GF-D8 (cell line): ENCODE data around the gene WDR70.
"Not testable (repeated sequence)": the region's sequence is repeated elsewhere in the genome, so short reads cannot be mapped to it uniquely, and the experiment has no call there.

Experiments
- DNase-seq: peaks from one replicate; lab custom pipeline; 2025; lab: John Stamatoyannopoulos, UW

The WDR70 gene

DNA sequence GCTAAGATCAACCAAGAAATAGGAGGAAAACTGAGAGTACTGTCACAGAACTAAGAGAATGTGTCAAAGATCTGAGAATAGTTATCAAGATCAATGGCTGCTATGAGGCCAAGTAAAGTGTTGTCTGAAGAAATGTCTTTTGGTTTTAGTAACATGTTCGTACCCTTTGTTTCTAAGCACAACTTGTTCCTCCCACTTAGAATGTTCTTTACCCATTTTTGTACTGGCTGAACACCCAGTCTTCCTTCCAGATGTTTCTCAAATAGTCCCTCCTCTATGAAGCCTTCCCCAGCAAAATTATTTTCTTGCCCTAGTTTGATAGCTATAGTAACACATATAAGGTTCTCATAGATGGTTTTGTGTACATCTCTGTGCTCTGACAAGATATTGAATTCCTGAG, 191.5 kb downstream of the WDR70 start:
- DNase-seq = no peak

DNA sequence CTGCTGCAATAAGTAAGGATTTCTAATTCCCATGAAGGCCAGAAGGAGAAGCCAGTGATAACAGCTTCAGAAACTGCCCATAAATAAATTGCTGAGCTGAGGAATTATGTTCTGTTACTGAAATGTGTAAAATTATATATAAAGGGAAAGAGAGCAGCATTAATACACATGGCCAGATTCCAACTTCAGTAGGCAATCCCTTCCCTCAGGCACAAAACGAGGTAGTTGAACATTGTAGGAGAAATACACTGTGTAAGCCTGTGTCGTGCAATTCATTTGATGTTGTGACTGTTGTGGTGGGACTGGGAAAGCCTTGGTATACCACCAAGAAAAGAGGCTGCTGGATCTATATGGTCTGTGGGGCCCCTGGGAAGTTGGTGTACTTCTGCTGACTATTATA, 192.9 kb downstream of the WDR70 start:
- DNase-seq = no peak

DNA sequence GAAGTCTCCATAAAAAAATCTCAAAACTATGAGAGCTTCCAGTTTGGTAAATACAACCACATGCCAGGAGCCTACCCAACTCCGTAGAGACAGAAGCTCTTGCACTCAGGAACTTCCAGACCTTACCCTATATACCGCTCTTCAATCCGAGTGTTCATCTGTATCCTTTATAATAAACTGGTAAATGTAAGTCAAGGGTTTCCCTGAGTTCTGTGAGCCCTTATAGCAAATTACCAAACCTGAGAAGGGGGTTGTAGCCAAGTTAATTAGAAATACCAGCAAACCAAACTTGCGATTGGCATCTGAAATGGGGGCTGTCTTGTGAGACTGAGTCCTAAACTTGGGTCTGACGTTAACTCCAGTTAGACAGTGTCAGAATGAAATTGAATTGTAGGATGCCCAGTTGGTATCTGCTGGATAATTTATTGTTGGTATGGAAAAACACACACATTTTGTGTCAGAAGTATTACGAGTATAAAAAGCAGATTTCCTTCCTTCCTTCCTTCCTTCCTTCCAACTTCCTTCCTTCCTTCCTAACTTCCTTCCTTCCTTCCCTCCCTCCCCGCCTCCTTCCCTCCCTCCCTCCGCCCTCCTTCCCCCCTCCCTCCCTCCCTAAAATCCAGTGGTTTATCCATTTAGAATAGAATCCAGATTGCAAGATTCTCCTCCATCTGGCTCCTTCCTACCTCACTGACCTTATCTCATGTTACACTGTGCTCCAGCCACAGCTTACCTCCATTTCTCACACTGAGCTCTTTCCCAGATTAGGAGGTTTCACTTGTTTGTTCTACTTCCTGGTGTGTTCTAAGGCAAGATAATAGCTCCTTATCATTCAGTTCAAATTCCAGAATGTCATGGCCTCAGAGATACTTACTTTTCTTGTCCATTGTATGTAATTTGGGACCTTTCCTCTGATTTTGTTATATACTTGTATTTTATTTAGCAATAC, 196.7 kb downstream of the WDR70 start:
- no peak for DNase-seq

DNA sequence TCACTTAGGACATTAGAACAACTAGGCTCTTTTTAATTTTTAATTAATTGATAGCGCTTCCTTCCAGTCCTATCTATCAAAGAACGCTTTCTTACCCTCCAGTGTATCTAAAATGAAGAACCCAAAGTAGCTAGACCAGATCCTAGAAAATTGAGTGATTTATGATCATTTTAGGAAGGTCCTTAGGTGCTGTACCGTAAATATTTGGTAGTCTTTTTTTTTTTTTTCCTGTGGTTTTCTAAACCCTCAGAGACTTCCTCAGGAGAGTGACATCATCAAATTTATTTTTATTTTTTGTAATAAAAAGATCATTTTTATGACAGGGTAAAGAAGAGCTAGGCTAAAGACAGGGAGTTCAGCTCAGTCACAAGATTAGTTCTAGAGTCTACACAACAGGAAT, 197.4 kb downstream of the WDR70 start:
- no peak for DNase-seq

DNA sequence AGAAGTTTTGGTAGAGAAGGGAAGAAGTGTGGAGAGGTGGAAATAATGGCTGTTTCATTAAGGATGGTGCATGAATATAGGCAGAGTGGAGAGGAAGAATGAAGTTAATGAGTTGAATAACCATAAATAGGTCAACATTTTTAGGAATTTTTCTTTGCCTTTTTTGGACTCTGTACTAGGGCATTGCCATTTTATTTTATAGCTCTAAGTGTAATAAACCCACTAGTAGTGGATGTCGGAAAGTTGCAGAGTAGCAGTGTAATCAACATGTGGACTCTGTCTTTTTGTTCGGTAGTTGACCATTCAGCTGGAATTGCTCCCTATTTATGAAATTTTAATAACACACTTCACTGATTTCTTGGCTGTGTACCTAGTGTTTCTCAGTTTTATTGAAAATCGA, 199.1 kb downstream of the WDR70 start:
- no peak for DNase-seq

DNA sequence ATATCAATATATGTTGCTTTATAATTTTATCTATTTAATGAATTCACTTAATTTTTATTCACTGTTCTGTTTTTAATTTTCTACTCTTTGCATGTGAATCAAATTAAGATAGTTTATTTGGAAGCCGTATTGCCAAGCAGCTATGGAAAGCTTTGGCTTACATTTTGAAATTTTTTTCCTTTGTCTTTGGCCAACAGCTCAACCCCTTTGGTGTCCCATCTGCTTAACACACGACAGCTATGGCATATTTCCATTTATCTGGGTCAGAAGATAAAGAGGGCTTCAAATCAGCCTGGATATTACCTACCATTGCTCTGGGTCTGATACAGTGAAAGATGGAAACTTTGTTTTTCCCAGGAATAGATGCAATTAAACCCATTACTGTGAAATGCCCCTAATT, 201.0 kb downstream of the WDR70 start:
- no peak for DNase-seq

DNA sequence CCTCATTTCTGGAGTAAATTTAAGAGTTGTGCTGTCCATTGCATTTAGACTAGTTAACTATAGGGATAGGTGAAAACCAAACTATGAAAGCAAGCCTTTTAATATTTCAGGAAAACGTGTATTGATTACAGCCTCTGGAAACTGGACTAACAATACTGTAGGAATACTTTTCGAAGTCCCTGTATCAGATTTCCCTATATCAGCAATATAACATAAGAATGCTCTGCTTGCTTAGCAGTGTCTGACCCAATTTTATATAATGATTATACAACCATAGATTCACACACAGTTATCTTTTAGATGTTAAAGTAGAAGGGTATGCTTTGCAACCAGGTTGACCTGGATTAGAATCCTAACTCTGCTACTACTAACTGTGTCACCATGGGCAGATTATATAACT, 203.1 kb downstream of the WDR70 start:
- no peak for DNase-seq

DNA sequence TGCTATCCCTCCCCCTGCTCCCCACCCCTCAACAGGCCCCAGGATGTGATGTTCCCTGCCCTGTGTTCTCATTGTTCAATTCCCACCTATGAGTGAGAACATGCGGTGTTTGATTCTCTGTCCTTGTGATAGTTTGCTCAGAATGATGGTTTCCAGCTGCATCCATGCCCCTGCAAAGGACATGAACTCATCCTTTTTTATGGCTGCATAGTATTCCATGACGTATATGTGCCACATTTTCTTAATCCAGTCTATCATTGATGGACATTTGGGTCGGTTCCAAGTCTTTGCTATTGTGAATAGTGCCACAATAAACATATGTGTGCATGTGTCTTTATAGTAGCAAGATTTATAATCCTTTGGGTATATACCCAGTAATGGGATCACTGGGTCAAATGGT, 214.2 kb downstream of the WDR70 start:
- not testable (repeated sequence) for DNase-seq

DNA sequence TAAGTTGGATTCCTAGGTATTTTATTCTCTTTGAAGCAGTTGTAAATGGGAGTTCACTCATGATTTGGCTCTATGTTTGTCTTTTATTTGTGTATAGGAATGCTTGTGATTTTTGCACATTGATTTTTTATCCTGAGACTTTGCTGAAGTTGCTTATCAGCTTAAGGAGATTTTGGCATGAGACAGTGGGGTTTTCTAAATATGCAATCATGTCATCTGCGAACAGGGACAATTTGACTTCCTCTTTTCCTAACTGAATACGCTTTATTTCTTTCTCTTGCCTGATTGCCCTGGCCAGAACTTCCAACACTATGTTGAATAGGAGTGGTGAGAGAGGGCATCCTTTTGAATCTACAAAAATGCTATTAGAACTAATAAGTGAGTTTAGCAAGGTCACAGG, 215.7 kb downstream of the WDR70 start:
- not testable (repeated sequence) for DNase-seq

DNA sequence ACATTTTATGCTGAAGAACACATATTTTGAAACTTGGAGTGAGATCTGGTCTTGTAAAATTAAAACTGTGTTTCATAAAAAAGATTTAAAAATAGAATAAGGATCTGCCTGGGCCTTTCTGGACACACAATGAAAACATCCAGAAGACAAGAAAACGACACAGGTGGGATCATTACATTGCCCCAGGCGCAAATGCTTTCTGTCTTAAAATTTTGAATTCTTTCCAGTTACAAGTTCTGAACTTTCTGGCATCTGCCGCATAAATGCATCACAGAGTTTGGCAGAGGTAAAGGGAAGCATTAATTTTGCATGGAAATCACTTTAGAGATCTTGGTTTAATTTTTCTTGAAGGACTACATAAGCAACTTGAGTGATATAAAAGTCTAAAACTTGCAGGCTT, 219.6 kb downstream of the WDR70 start:
- no peak for DNase-seq

DNA sequence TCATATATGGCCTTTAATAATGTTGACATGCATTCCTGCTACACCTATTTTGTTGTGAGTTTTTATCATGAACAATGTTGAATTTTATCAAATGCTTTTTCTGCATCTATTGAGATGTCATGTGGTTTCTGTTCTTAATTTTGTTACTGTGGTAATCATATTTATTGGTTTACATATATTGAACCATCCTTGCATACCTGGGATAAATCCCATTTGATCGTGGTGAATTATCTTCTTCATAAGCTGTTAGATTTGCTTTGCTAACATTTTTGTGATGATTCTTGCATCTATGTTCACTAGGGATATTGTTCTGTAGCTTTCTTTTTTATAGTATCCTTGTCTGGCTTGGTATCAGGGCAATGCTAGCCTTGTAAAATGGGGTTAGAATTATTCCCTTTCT, 222.0 kb downstream of the WDR70 start:
- DNase-seq = no peak

DNA sequence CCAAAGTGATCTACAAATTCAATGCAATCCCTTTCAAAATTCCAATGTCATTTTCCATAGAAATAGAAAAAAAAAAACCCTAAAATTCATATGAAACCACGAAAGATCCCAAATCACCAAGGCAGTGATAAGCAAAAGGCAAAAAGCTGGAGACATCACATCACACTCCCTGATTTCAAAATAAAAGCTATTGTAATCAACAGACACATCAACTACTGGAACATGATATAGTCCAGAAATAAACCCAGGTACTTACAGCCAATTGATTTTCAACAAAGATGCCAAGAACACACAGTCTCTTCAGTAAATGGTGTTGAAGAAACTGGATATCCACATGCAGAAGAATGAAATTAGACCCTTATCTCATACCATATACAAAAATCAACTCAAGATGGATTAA, 224.0 kb downstream of the WDR70 start:
- no peak for DNase-seq

DNA sequence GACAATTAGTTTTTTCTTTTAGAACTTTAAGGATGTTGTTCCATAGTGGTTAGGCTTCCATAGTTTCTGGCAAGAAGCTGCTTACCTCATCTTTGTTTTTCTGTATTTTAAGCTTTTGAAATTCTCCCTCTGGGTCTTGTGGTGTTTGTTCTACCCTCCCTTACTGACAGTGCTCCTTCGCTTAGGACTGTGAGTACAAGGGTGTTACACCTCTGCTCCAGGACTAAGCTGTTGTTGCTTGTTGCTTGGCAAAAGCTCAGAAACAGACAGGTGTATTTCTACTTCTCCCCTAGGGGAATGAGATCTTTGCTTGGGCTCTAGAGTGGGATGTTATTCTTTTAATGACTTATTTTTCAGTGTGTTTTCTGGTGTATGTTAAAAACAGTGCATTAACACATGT, 225.2 kb downstream of the WDR70 start:
- no peak for DNase-seq

DNA sequence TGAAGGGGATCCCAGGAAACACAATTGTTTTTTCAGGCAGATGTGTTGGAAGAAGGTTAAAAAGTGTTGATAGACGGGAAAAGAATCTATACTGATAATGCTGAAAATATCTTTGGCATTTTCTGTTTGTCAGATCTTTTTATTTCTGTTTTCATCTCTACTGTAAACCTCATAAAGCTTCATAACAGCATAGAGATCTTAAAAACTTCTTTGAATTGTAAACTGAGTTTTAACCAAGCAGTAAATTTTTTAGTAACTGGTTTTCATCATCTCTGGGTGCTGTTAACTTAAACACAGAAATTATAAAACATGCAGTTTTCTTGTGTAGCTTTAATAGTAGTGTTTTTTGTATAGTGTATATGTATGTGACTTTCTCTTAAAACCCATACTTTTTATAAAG, 227.0 kb downstream of the WDR70 start:
- no peak for DNase-seq

DNA sequence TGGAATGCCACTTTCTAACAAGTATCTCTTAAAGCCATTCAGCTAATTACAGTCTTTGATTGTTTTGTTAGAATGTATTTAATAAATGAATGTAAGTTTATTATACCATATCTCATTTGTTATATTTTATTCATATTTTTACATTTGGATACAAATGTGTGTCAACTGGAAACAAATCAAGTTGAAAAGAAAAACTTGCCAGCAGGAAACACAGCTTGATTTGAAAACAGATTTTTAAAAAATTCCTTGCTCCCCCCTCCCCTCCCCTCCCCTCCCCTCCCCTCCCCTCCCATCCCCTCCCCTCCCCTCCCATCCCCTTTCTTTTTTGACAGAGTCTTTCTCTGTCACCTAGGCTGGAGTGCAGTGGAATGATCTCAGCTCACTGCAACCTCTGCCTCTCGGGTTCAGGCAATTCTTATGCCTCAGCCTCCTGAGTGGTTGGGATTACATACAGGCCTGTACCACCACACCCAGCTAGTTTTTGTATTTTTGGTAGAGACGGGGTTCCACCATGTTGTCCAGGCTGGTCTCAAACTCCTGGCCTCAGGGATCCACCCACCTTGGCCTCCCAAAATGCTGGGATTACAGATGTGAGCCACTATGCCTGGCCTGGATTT, 227.6 kb downstream of the WDR70 start:
- no peak for DNase-seq

DNA sequence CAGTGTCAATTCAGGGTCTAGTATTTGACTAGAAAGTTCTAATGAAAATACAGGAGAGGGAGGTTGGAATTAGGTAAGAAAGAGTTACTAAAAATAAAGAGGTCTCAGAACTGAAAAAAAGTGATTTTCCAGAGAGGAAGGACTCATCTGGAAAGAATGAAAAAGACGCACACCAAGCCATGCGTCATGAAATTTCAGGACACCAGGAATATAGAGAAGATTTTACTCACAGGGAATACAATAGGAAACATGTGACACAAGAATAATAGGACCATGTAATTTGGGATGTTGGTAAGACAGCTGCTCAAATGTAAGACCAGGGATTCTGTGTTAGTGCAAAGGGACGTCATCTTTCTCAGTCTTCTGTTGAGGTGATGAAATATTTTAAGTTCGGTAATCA, 236.1 kb downstream of the WDR70 start:
- DNase-seq = no peak

DNA sequence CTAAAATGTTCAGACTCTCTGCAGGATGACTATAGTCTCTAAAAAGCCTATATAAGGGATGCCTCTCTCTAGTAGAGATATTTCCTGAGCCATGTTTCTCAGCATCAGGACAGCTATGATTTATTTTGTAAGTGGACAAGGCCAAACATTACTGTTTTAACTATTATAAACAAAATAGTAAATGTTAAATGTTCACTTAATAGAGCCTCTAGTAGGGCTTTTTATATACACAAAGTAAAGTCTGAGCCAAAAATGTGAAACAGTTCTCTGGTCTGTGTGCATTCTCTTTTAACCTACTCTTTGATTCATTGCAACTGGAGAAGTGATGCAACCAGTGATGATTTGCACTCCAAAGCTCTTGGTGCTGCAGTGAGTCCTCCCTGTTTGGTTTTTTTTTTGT, 240.2 kb downstream of the WDR70 start:
- no peak for DNase-seq

DNA sequence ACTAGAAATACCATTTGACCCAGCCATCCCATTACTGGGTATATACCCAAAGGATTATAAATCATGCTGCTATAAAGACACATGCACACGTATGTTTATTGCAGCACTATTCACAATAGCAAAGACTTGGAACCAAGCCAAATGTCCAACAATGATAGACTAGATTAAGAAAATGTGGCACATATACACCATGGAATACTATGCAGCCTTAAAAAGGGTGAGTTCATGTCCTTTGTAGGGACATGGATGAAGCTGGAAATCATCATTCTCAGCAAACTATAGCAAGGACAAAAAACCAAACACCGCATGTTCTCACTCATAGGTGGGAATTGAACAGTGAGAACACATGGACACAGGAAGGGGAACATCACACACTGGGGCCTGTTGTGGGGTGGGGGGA, 243.2 kb downstream of the WDR70 start:
- DNase-seq = not testable (repeated sequence)

DNA sequence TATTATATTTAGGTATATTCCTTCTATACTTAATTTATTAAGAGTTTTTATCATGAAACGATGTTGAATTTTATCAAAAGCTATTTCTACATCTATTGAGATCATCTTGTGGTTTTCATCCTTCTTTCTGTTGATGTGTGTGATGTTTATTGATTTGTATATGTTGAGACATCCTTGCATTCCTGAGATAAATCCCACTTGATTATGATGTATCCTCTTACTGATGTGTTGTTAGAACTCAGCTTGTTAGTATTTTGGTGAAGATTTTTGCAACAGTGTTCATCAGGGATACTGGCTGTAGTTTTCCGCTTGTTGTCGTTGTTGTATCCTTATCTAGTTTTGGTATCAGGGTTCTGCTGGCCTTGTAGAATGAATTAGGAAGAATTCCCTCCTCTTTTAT, 247.1 kb downstream of the WDR70 start:
- no peak for DNase-seq

DNA sequence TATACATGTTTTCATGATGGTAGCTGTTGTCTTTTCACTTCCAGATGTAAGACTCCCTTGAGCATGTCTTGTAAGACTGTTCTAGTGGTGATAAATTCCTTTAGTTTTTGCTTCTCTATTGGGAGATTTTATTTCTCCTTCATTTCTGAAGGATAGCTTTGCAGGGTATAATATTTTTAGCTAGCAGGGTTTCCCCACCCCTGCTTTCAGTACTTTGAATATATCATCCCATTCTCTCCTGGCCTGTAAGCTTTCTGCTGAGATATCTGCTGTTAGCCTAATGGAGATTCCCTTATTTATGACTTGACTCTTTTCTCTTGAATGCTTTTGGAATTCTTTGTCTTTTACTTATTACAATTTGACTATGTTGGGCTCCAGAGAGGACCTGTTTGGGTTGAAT, 249.8 kb downstream of the WDR70 start:
- DNase-seq = no peak

DNA sequence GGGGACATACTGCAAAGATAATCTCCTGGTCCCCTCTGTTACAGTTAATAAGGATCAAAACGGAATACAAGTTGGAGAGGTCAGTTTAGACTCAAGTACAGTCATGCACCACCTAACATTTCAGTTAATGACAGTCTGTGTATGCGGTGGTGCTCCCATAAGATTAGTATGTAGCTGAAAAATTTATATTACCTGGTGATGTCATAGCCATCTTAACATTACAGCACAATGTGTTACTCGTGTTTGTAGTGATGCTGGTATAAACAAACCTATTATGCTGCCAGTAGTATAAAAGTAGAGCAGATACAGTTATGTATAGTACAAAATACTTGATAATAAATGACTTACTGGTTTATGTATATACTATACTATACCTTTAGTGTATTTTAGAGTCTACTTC, 252.8 kb downstream of the WDR70 start:
- no peak for DNase-seq

DNA sequence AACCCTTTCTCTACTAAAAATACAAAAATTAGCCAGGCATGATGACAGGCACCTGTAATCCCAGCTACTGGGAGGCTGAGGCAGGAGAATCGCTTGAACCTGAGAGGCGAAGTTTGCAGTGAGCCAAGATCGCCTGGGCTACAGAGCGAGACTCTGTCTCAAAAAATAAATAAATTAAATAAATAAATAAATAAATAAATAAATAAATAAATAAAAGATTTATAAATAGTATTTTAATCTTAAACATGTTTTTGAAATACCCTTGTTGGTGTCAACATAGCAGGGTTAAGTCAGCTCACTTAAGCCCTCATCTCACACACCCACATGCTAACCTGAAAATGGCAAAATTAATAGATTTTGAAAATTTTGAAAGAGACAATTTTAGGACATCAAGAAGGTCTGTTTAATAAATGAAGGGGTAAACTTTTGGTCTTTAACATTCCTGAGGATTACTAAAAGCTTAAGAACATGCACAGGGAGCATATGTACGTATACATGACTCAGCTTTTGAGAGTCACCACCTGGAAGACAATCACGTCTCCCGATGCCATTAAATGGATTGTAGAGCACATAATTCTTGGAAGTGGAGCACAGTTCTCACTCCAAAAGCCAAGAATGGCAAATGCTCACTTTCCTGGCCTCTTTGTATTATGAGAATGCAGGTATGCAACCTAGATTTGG, 258.2 kb downstream of the WDR70 start:
- DNase-seq = no peak

DNA sequence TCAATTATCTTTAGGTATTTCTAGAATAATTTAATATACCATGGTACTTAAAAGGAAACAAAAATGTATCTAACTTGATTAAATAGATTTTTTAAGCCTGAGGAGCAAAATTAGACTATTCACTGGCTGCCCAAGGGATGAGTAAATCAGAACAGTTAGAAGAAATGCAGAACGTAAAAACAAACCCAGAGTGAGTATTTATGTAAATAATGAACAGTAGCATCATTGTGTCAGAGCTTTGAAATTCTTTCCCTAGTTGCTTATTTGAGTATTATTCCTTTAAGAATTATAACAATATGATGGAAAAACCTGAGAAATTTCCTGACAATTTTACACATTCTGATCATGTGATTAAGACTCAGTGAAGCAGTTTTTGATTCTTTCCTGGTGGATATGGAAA, 259.8 kb downstream of the WDR70 start:
- no peak for DNase-seq
